ENCODE data around the gene KRT74.

DNA sequence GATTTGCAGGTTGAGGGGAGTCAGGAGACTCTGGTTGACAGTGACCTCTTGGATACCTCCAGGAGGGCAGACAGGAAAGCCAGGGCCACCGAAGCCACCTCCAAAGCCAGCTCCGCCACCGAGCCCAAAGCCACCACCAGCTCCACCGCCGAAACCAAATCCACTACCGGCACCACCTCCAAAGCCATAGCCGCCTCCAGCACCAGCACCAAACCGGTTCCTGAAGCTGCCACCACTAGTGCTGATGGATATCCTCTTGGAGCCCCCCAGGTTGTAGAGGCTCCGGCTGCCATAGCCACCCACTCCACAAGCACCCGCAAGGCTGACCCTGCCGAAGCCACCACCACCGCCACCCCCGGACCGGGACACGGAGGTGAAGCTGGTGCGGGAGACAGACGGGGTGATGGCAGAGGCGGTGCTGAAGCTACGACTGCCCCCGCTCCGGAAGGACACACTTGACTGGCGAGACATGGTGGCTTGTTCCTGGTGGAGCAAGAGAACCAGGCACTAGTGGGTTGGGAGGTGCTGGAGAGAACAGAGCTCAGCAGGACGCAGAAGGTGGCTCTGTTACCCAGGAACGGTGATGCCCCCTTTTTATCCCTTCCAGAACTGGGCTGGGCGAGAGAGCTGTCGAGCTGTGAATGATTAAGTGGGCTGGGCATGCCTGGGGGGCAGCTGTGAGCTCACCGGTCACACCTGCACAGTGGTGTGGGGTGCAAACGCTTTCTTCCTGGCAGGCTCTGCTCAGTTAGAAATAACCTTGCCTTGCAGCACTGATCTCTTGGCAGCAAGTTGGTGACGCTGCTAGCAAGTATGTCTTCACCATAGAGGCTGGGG, 53.6 kb downstream of the KRT74 start, which contains the start of gene KRT5:
- TF ChIP-seq, protein P1, sequence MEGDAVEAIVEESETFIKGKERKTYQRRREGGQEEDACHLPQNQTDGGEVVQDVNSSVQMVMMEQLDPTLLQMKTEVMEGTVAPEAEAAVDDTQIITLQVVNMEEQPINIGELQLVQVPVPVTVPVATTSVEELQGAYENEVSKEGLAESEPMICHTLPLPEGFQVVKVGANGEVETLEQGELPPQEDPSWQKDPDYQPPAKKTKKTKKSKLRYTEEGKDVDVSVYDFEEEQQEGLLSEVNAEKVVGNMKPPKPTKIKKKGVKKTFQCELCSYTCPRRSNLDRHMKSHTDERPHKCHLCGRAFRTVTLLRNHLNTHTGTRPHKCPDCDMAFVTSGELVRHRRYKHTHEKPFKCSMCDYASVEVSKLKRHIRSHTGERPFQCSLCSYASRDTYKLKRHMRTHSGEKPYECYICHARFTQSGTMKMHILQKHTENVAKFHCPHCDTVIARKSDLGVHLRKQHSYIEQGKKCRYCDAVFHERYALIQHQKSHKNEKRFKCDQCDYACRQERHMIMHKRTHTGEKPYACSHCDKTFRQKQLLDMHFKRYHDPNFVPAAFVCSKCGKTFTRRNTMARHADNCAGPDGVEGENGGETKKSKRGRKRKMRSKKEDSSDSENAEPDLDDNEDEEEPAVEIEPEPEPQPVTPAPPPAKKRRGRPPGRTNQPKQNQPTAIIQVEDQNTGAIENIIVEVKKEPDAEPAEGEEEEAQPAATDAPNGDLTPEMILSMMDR (IDR thresholded peaks at IDR 0.05) = no peak
- no peak for TF ChIP-seq POLR2AphosphoS5 (IDR thresholded peaks at IDR 0.05)

Data from gastroesophageal sphincter (tissue), 3 donors.